ENCODE measurements around the gene SLC7A5. TPM values are rescaled to one million over a fixed set of nuclear protein-coding genes. Genes with fewer than 3 reads are reported as not detected.
"Not testable (repeated sequence)": the region's sequence is repeated elsewhere in the genome, so short reads cannot be mapped to it uniquely, and the experiment has no call there.

Gene SLC7A5
- total and polyA plus RNA-seq, 2 experiments from 2014 or later: 69.9 to 79.0 TPM

DNA sequence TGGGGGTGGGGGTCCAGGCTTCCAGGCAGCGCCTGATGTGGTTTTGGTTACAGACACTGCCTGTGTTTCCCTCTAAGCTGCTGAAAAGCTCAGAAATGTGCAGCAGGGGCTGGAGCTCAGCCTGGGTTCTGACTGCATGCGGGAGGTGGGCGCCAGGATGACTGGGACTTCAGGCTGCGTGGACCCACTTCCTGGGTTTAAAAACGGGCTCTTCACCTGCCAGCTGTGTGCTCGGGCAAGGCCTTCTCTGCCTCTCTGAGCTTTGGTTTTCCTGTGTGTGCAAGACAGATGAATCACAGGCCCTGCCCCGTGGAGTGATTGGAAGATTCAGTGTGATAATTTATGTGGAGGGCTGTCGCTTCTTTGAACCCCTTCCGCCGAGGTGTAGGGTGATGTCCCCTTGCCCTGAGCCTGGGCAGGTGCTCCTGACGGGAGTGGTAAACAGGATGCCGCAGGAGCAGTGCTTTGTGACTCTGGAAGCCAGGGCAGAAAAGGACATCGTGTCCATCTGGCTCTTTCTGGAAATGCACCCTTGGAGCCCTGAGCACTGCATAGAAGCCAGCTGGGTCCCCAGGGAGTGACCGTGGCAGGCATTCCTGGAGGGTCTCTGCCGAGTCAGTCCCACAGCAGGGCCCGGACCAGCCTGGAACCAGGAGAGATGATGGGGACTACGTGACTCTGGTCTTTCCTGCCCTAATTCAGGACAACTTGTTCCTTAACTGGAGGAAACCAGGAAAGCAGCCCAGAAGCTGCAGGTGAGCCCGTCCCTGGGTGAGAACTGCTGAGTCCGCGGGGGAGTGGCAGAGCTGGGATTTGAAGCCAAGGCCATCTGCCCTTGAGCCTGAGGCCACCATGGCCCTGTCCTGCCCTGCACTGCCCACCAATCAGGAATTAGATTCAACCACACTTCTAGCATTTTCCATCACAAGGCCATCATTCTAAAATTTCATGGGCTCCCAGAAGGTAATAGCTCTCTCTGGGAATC, 28.5 kb upstream of the SLC7A5 start:
- no peak overlapping the region for H3K27ac ChIP-seq
- WGBS, 2 experiments (ENCODE audit: low coverage in 1 of 2, low lambda C conversion rate in 2 of 2, missing lambda C conversion rate in 2 of 2): 83% methylated on average over 19 to 20 of the region's 20 CpGs
- peaks cover 15% of the 10 kb centered on the region for H3F3A ChIP-seq (ENCODE audit: insufficient read depth)
- in situ Hi-C loops (cut with MboI): no loop called here
- no peaks in the 10 kb centered on the region for H3K27me3 ChIP-seq (replicated peaks; ENCODE audit: insufficient read depth)
- no peak overlapping the region for H3K9ac ChIP-seq
- no peaks in the 10 kb centered on the region for H3K9me2 ChIP-seq (ENCODE audit: insufficient read depth)
- H3K4me1 ChIP-seq (ENCODE audit: insufficient read depth): peaks cover 22% of the 10 kb centered on the region
- H3K4me2 ChIP-seq (ENCODE audit: unreplicated experiment): no peak overlapping the region
- DNase-seq: no peak
- TF ChIP-seq EZH2 (IDR thresholded peaks at IDR 0.05; ENCODE audit: insufficient read depth, poor library complexity, severe bottlenecking): no peak
- TF ChIP-seq EZH2phosphoT487 (IDR thresholded peaks at IDR 0.05; ENCODE audit: insufficient read depth, low read depth): no peak
- no peak overlapping the region for H2AFZ ChIP-seq
- H3K9me3 ChIP-seq (ENCODE audit: low read depth): no peaks in the 10 kb centered on the region
- H3K4me3 ChIP-seq: no peak overlapping the region
- no peaks in the 10 kb centered on the region for H3K36me3 ChIP-seq (ENCODE audit: low read depth)
- H3K79me2 ChIP-seq (ENCODE audit: insufficient read depth): no peaks in the 10 kb centered on the region
- H4K20me1 ChIP-seq (ENCODE audit: insufficient read depth): no peaks in the 10 kb centered on the region

DNA sequence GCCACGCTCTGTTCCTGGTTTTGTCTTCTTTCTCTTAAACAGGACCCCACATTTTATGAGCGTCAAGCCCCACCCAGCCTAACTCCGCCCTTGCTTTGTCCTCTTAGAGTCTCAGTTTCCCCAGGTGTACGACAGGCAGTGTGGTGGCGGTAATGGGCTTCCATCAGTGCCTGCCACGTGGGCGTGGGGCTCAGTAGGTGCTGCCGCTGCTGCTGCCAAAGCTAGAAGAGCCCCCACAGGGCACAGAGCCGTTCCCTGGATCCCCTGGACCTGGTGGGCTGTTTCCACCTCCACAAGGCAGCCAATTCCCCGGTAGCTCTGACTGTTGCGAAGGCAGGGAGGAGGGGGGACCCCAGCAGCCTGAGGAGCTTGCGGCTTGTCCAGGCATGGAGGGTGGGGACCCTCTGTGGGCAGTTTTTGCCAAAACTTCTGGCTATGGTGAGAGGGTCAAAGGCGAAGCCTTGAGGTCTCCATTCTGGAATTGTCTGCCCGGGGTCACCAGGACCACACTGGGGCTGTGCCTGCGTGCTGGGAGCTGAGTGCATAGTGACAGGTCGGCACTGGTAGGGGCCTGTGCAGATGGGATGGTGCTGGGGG, 27.7 kb upstream of the SLC7A5 start:
- H3K27ac ChIP-seq; in situ Hi-C loops (cut with MboI); H3K27me3 ChIP-seq (replicated peaks; ENCODE audit: insufficient read depth); H3K79me2 ChIP-seq (ENCODE audit: insufficient read depth); H4K20me1 ChIP-seq (ENCODE audit: insufficient read depth); H3K9me3 ChIP-seq (ENCODE audit: low read depth); DNase-seq; H2AFZ ChIP-seq; H3K9ac ChIP-seq; H3K9me2 ChIP-seq (ENCODE audit: insufficient read depth); H3K4me3 ChIP-seq; H3K36me3 ChIP-seq (ENCODE audit: low read depth): not testable (repeated sequence)
- Histone ChIP-seq H3K4me1 (ENCODE audit: insufficient read depth) (peaks cover 22% of the 10 kb centered on the region), H3K4me2 (ENCODE audit: unreplicated experiment) (peak overlapping the region; percentile 24), H3F3A (ENCODE audit: insufficient read depth) (peaks cover 15% of the 10 kb centered on the region)
- 93 to 96% methylated on average over 16 of the region's 16 CpGs for WGBS, 2 experiments (ENCODE audit: low coverage in 1 of 2, low lambda C conversion rate in 2 of 2, missing lambda C conversion rate in 2 of 2)

DNA sequence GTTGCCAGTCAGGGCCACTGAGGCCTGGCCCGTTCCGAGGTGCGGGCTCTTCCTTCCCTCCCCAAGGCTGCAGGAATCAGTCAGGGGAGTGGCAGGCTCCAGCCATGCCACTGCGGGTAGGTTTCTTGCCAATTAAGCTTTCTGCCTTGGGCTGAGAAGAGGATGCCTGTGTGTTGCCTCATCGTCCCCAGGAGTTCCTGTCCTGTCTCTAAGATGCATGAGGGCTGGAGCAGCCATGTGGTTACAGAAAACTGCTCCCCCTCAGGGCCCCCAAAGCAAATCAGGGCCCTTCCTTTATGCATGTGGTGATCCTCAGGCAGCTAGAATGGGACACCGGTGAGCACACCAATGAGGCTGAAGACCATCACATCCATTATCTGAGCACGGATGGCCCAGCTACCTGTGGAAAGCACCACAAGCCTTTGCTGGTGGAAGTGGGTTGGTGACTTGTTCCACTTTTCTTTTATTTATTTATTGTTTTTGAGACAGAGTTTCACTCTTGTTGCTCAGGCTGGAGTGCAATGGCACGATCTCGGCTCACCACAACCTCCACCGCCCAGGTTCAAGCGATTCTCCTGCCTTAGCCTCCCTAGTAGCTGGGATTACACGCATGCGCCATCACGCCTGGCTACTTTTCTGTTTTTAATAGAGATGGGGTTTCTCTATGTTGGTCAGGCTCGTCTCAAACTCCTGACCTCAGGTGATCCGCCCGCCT, 27.0 kb upstream of the SLC7A5 start:
- DNase-seq: peak; percentile 53
- H3K4me3 ChIP-seq: not testable (repeated sequence)
- peak overlapping the region; percentile 61 for H3K9ac ChIP-seq

DNA sequence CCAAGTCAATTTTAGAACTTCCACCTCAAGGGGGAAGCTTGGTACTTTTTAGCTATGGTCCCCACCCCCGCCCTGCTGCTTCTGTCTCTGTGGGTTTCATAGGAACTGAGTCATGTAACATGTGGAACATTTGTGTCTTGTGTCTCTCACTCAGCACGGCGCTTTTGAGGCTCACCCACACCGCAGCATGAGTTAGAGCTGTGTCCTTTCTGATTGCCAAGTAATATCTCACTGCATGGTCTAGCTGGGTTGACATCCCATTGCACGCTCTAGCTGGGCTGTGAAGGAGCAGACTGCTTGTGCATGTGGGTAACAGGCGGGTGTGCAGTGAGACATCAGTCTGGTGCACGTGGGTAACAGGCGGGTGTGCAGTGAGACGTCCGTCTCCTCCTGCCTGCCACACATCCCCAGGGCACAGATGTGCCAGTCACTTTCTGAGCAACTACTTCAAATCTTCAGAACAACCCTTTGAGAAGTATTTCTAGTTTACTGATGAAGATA, 26.4 kb upstream of the SLC7A5 start:
- in situ Hi-C loops (cut with MboI): no loop called here
- H3F3A ChIP-seq (ENCODE audit: insufficient read depth): peaks cover 15% of the 10 kb centered on the region
- no peak overlapping the region for H3K4me3 ChIP-seq
- no peaks in the 10 kb centered on the region for H3K9me3 ChIP-seq (ENCODE audit: low read depth)
- no peaks in the 10 kb centered on the region for H4K20me1 ChIP-seq (ENCODE audit: insufficient read depth)
- H3K36me3 ChIP-seq (ENCODE audit: low read depth): no peaks in the 10 kb centered on the region
- H2AFZ ChIP-seq: no peak overlapping the region
- no peaks in the 10 kb centered on the region for H3K79me2 ChIP-seq (ENCODE audit: insufficient read depth)
- H3K27ac ChIP-seq: peak overlapping the region; percentile 66
- 3 to 5% methylated on average over 10 of the region's 10 CpGs for WGBS, 2 experiments (ENCODE audit: low coverage in 1 of 2, low lambda C conversion rate in 2 of 2, missing lambda C conversion rate in 2 of 2)
- H3K9me2 ChIP-seq (ENCODE audit: insufficient read depth): no peaks in the 10 kb centered on the region
- no peak for TF ChIP-seq EZH2phosphoT487 (IDR thresholded peaks at IDR 0.05; ENCODE audit: insufficient read depth, low read depth)
- no peak for TF ChIP-seq EZH2 (IDR thresholded peaks at IDR 0.05; ENCODE audit: insufficient read depth, poor library complexity, severe bottlenecking)
- peaks cover 22% of the 10 kb centered on the region for H3K4me1 ChIP-seq (ENCODE audit: insufficient read depth)
- H3K27me3 ChIP-seq (replicated peaks; ENCODE audit: insufficient read depth): no peaks in the 10 kb centered on the region
- peak overlapping the region; percentile 24 for H3K4me2 ChIP-seq (ENCODE audit: unreplicated experiment)
- peak; percentile 91 for DNase-seq
- H3K9ac ChIP-seq: peak overlapping the region; percentile 61

More for the DNA sequence above, 27.0 kb upstream of the SLC7A5 start:
- H3K79me2 ChIP-seq (ENCODE audit: insufficient read depth); H4K20me1 ChIP-seq (ENCODE audit: insufficient read depth); H3K36me3 ChIP-seq (ENCODE audit: low read depth); H3K9me2 ChIP-seq (ENCODE audit: insufficient read depth); H2AFZ ChIP-seq; in situ Hi-C loops (cut with MboI); H3K9me3 ChIP-seq (ENCODE audit: low read depth); H3K27me3 ChIP-seq (replicated peaks; ENCODE audit: insufficient read depth): not testable (repeated sequence)
- 68 to 69% methylated on average over 17 of the region's 17 CpGs for WGBS, 2 experiments (ENCODE audit: low coverage in 1 of 2, low lambda C conversion rate in 2 of 2, missing lambda C conversion rate in 2 of 2)
- Histone ChIP-seq H3K27ac (peak overlapping the region; percentile 66), H3F3A (ENCODE audit: insufficient read depth) (peaks cover 15% of the 10 kb centered on the region), H3K4me1 (ENCODE audit: insufficient read depth) (peaks cover 22% of the 10 kb centered on the region), H3K4me2 (ENCODE audit: unreplicated experiment) (peak overlapping the region; percentile 24)

DNA sequence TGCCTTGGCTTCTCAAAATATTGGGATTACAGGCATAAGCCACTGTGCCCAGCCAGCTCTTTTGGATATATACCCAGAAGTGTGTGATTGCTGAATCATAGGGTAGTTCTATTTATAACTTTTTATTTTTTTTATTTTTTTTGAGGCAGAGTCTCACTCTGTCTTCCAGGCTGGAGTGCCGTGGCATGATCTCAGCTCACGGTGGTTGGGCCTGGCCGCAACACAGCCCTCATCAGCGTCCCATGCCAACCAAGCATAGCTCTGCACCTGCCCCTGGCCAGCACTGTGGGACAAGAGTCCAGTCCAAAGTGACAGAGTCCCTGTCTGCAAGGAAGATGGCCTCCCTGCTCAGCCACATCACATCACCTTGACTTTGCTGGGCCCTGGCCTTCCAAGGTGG, 24.7 kb upstream of the SLC7A5 start:
- H2AFZ ChIP-seq; in situ Hi-C loops (cut with MboI); H4K20me1 ChIP-seq (ENCODE audit: insufficient read depth); H3K9ac ChIP-seq; H3K9me3 ChIP-seq (ENCODE audit: low read depth); H3K27me3 ChIP-seq (replicated peaks; ENCODE audit: insufficient read depth); H3K36me3 ChIP-seq (ENCODE audit: low read depth); H3K79me2 ChIP-seq (ENCODE audit: insufficient read depth); H3K4me3 ChIP-seq; H3K9me2 ChIP-seq (ENCODE audit: insufficient read depth): not testable (repeated sequence)
- peaks cover 15% of the 10 kb centered on the region for H3F3A ChIP-seq (ENCODE audit: insufficient read depth)
- peak overlapping the region; percentile 59 for H3K27ac ChIP-seq
- peak; percentile 75 for DNase-seq
- peak overlapping the region; percentile 27 for H3K4me2 ChIP-seq (ENCODE audit: unreplicated experiment)
- peaks cover 22% of the 10 kb centered on the region for H3K4me1 ChIP-seq (ENCODE audit: insufficient read depth)
- 3 to 4% methylated on average over 3 to 4 of the region's 4 CpGs for WGBS, 2 experiments (ENCODE audit: low coverage in 1 of 2, low lambda C conversion rate in 2 of 2, missing lambda C conversion rate in 2 of 2)
